Neutrophil (primary cell): ENCODE results near the gene BYSL.

ENCODE experiments used
- H3K27ac ChIP-seq: fragments of 200-600 bp; sonication (generic); 2 replicates; pipeline ENCODE4 v1.5.1; 2016; ENCODE audit warnings: mild to moderate bottlenecking, moderate library complexity
- H3K27me3 ChIP-seq: fragments of 200-600 bp; sonication (generic); 2 replicates; pipeline ENCODE4 v1.6.0; 2016; ENCODE audit warnings: mild to moderate bottlenecking
- H3K36me3 ChIP-seq: fragments of 200-600 bp; sonication (generic); 2 replicates; pipeline ENCODE4 v1.5.1; 2017
- H3K4me1 ChIP-seq, 2 experiments: fragments of 200-600 bp in 1 of 2; sonication (generic) in 1 of 2; 1 replicate in 1 of 2; 2 replicates in 1 of 2; pipeline versions ENCODE4 v1.5.1 to v1.6.1; 2013 to 2016; ENCODE audit warnings: low read depth in 1 of 2, low read length in 1 of 2, mild to moderate bottlenecking in 1 of 2, moderate library complexity in 1 of 2; ENCODE audit not compliant: control insufficient read depth in 1 of 2, insufficient read depth in 1 of 2
- H3K4me3 ChIP-seq, 2 experiments: fragments of 200-600 bp in 1 of 2; sonication (generic) in 1 of 2; 1 replicate in 1 of 2; 2 replicates in 1 of 2; pipeline ENCODE4 v1.5.1; 2013 to 2016; ENCODE audit warnings: low read depth in 1 of 2, low read length in 1 of 2, mild to moderate bottlenecking in 1 of 2, moderate library complexity in 1 of 2
- H3K9me3 ChIP-seq: fragments of 200-600 bp; sonication (generic); 2 replicates; pipeline ENCODE4 v1.5.1; 2016
- CTCF ChIP-seq: fragments of 200-600 bp; sonication (generic); IDR thresholded peaks from 2 replicates; pipeline ENCODE4 v1.5.1; 2016; ENCODE audit warnings: antibody characterized with exemption

Gene BYSL

DNA sequence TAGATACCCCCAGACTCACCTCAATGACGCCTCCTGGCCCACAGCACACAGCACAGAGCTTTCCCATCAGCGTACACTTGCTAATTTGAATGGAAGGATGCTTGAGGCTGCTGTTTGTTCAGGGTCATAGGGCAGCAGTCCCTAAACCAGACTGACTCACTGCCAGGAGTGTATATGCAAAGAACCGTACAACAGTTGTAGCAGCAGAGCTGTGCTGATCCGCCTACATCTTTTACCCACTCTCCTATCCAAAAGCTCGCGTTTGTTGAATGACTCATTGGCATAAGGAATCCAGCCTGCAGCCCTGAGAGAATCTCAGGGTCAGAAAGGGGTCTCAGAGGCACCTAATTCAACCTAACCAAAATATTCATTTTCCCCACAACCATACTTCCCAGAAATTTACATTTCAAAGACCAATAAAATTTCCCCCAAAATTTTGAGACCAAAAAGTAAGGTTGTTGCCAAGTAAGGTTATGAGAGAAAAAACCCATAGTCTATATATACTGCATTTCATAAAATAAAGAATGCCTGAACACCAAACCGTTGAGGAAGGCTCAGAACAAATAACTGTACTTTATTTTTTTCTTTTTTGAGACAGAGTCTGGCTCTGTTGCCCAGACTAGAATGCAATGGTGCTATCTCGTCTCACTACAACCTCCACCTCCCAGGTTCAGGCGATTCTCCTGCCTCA is 55.6 kb downstream of the BYSL start:
- H3K27me3 ChIP-seq = no peaks in the 10 kb centered on the region
- no peak overlapping the region for H3K27ac ChIP-seq
- H3K9me3 ChIP-seq = no peaks in the 10 kb centered on the region
- no peaks in the 10 kb centered on the region for H3K4me1 ChIP-seq
- no peak for TF ChIP-seq CTCF
- no peaks in the 10 kb centered on the region for H3K36me3 ChIP-seq
- H3K4me3 ChIP-seq = no peak overlapping the region
